ENCODE results near the gene CNBD2.
"Not testable (repeated sequence)": the region's sequence is repeated elsewhere in the genome, so short reads cannot be mapped to it uniquely, and the experiment has no call there.

Gene CNBD2

GRCh38 chr20:36064658-36065426, 96.5 kb downstream of the CNBD2 start:
- peak; percentile 72 for DNase-seq

GRCh38 chr20:36065427-36065998, 97.1 kb downstream of the CNBD2 start:
- DNase-seq: no peak

GRCh38 chr20:36066777-36067176, 98.4 kb downstream of the CNBD2 start:
- no peak for DNase-seq

- DNase-seq: not testable (repeated sequence)
Observed at GRCh38 chr20:36068526-36068925, 100.1 kb downstream of the CNBD2 start.

- DNase-seq: no peak
Observed at GRCh38 chr20:36070451-36070850, 102.1 kb downstream of the CNBD2 start.

- no peak for DNase-seq
Observed at GRCh38 chr20:36071848-36072247, 103.5 kb downstream of the CNBD2 start.

GRCh38 chr20:36074983-36075382, 106.6 kb downstream of the CNBD2 start:
- DNase-seq: no peak

GRCh38 chr20:36077762-36078161, 109.4 kb downstream of the CNBD2 start:
- DNase-seq: not testable (repeated sequence)

GRCh38 chr20:36079486-36079885, 111.1 kb downstream of the CNBD2 start:
- DNase-seq: no peak

GRCh38 chr20:36079984-36080383, 111.6 kb downstream of the CNBD2 start:
- not testable (repeated sequence) for DNase-seq
